OCI-LY3 (cell line): ENCODE measurements around the gene RPS6KB1.
"Not testable (repeated sequence)": the region's sequence is repeated elsewhere in the genome, so short reads cannot be mapped to it uniquely, and the experiment has no call there.

Source experiments
- CTCF ChIP-seq: fragments of 200-600, 300-600 bp; sonication (generic); IDR thresholded peaks from 2 replicates; pipeline ENCODE4 v1.5.1; 2014; ENCODE audit warnings: antibody characterized with exemption, low read length, low read depth
- EZH2phosphoT487 ChIP-seq: fragments of 200-600 bp; shearing (Covaris generic); IDR thresholded peaks from 2 replicates; pipeline ENCODE4 v1.6.1; 2018; ENCODE audit warnings: antibody characterized with exemption, mixed run types, low read depth

- TF ChIP-seq EZH2phosphoT487, CTCF: not testable (repeated sequence)
Observed at GRCh38 chr17:59930121-59930520, 37.2 kb downstream of the RPS6KB1 start.
